Heart right ventricle (tissue), 16 donors: ENCODE data around the gene FAM149B1. TPM values are rescaled to one million over a fixed set of nuclear protein-coding genes. Genes with fewer than 3 reads are reported as not detected.

Experiments
- ATAC-seq, 8 donors: fragments of 200-7000 bp; cut with Tn5 transposase; one replicate each; pipeline ENCODE4 v1.9.1; 2020; ENCODE audit warnings: mild to moderate bottlenecking in 8 of 8, moderate library complexity in 8 of 8, moderate number of reproducible peaks in 1 of 8
- DNase-seq, 2 donors: peaks; one replicate each; pipeline ENCODE4 v3.0.0-alpha.2; 2020
- H3K27ac ChIP-seq, 10 donors: fragments of 200-600 bp; sonication (generic) in 2 of 10; one replicate each; pipeline versions ENCODE4 v1.5.0 to v1.8.0; 2020 to 2022; ENCODE audit warnings: mild to moderate bottlenecking in 3 of 10
- H3K27me3 ChIP-seq, 7 donors: fragments of 200-600 bp; one replicate each; pipeline ENCODE4 v1.8.0; 2021 to 2022; ENCODE audit warnings: mild to moderate bottlenecking in 2 of 7
- H3K36me3 ChIP-seq, 9 donors: fragments of 200-600 bp; sonication (generic) in 1 of 9; one replicate each; pipeline versions ENCODE4 v1.5.0 to v1.8.0; 2020 to 2022; ENCODE audit warnings: mild to moderate bottlenecking in 2 of 9
- H3K4me1 ChIP-seq, 9 donors: fragments of 200-600 bp; sonication (generic) in 1 of 9; one replicate each; pipeline versions ENCODE4 v1.5.0 to v1.8.0; 2020 to 2022; ENCODE audit warnings: mild to moderate bottlenecking in 4 of 9
- H3K4me3 ChIP-seq, 10 donors: fragments of 200-600 bp; sonication (generic) in 2 of 10; one replicate each; pipeline versions ENCODE4 v1.5.0 to v1.8.0; 2020 to 2022; ENCODE audit warnings: mild to moderate bottlenecking in 7 of 10, moderate library complexity in 2 of 10
- H3K9me3 ChIP-seq, 11 donors: fragments of 200-600 bp in 10 of 11; sonication (generic) in 2 of 11; one replicate each; pipeline versions ENCODE4 v1.5.0 to v1.8.0; 2013 to 2022; ENCODE audit warnings: mild to moderate bottlenecking in 2 of 11, control low read depth in 1 of 11, moderate library complexity in 1 of 11
- CTCF ChIP-seq, 9 donors: fragments of 200-600 bp; sonication (generic) in 2 of 9; IDR thresholded peaks; one replicate each; pipeline versions ENCODE4 v1.5.0 to v1.8.0; 2021 to 2022; ENCODE audit warnings: antibody characterized with exemption in 9 of 9, mild to moderate bottlenecking in 5 of 9, moderate library complexity in 1 of 9
- WGBS, 2 donors: extraction: QIAGEN DNeasy Blood & Tissue Kit; methylation state at CpG; one replicate each; pipeline ENCODE4 v1.1.7; 2013; ENCODE audit warnings: inconsistent platforms in 1 of 2; 5-methylcytosine and 5-hydroxymethylcytosine counted together
- intact Hi-C, 10 donors: fragments of 100-400 bp; cut with DNase I; formaldehyde crosslinking; loops; one replicate each; pipeline versions ENCODE4 v1.11.1 to v1.14.2; 2022
- polyA plus RNA-seq, 2 donors: library from polyadenylated mRNA; stranded (reverse); fragments of 200-250 nt; gene quantifications; one replicate each; pipeline ENCODE4 v1.2.3, GENCODE V29; 2013
- total RNA-seq, 10 donors: library from RNA; stranded (reverse); fragmentation: NEBNext Ultra II Directional in 3 of 10; extraction: Animal tissue kit (Norgen Biotek cat#: 25700) in 3 of 10; gene quantifications; one replicate each; pipeline versions ENCODE4 v1.2.1 to v1.2.4, GENCODE V29; 2021 to 2023
- donor health status: Arrhythmogenic right ventricular cardiomyopathy.
- donor health status: ischemic (EF 13 %, LVEDD 7.1; RV severe dilation, severe dysfunction).
- donor health status: healthy with polysubstance abuse.
- donor health status: DM: no; HTN: yes; CAD: no.
- donor health status: DM: no; HTN: no; CAD: no.
- donor health status: ischemic (EF 25% LVEDD 6.9; RV normal size, moderate dysfunction).
- donor health status: ischemic (EF 25% LVEDD 5.7; RV mildly dilated, moderate dysfunction).
- donor health status: healthy.
- donor health status: DM: yes; HTN: yes; CAD: no.
- donor health status: Ischemic cardiomyopathy.
- donor health status: ischemic (EF 35%, LVEDD 5.7; RV mildly dilated, moderate dysfunction).
- donor health status: nonischemic (EF 11% LVEDD 7.7; RV severe dilation, severe dysfunction).
- donor health status: DM: yes; HTN: yes; CAD: no.
- donor health status: PGD.
- donor health status: ischemic (EF 29% LVEDD 5.4; RV normal size, mild dysfunction).
- donor health status: nonischemic (EF 23%, LVEDD 6.1; RV moderate dilation, normal function).

The FAM149B1 gene
- total and polyA plus RNA-seq, 12 donors: 8.0 to 27.0 (median 16.7) TPM

- intact Hi-C loops: no loop called here
- no peak for ATAC-seq
These were observed 93.6 kb downstream of the FAM149B1 start for GRCh38 chr10:73261362-73261995.

GRCh38 chr10:73262105-73262730, 94.3 kb downstream of the FAM149B1 start:
- peaks cover 0 to 16% (median 0%) of the 10 kb centered on the region in 11 donors for H3K9me3 ChIP-seq
- no peak overlapping the region for H3K27ac ChIP-seq
- H3K4me3 ChIP-seq: no peak overlapping the region
- no peak for ATAC-seq
- no peaks in the 10 kb centered on the region for H3K4me1 ChIP-seq
- 64 to 68% methylated on average over 4 of the region's 4 CpGs for WGBS, 2 donors
- intact Hi-C loops: no loop called here
- no peak for DNase-seq
- H3K27me3 ChIP-seq: no peaks in the 10 kb centered on the region
- no peaks in the 10 kb centered on the region for H3K36me3 ChIP-seq
- no peak for TF ChIP-seq CTCF (IDR thresholded peaks at IDR 0.05)

More at GRCh38 chr10:73261362-73261995, 93.6 kb downstream of the FAM149B1 start:
- DNase-seq: no peak
- Histone ChIP-seq H3K4me3 (no peak overlapping the region), H3K27me3 (no peaks in the 10 kb centered on the region), H3K9me3 (peaks cover 0 to 16% (median 0%) of the 10 kb centered on the region in 11 donors), H3K27ac (no peak overlapping the region), H3K4me1 (no peaks in the 10 kb centered on the region), H3K36me3 (no peaks in the 10 kb centered on the region)
- 87 to 93% methylated on average over 9 of the region's 9 CpGs for WGBS, 2 donors
- no peak for TF ChIP-seq CTCF (IDR thresholded peaks at IDR 0.05)

- WGBS, 2 donors: 73 to 74% methylated on average over 5 of the region's 5 CpGs
- ATAC-seq: no peak
These were observed 95.1 kb downstream of the FAM149B1 start for GRCh38 chr10:73262880-73263555.

More at GRCh38 chr10:73262880-73263555, 95.1 kb downstream of the FAM149B1 start:
- Histone ChIP-seq H3K9me3 (peaks cover 0 to 16% (median 0%) of the 10 kb centered on the region in 11 donors), H3K36me3 (no peaks in the 10 kb centered on the region), H3K27me3 (no peaks in the 10 kb centered on the region), H3K4me3 (no peak overlapping the region), H3K27ac (no peak overlapping the region), H3K4me1 (no peaks in the 10 kb centered on the region)
- no peak for TF ChIP-seq CTCF (IDR thresholded peaks at IDR 0.05)
- DNase-seq: no peak
- intact Hi-C loops: no loop called here
